G401.6 (cell line): Measurements from ENCODE around the gene OXA1L.
"Not testable (repeated sequence)": the region's sequence is repeated elsewhere in the genome, so short reads cannot be mapped to it uniquely, and the experiment has no call there.

ENCODE experiments used
- FAIRE-seq: peaks from 2 replicates; lab custom pipeline; 2012; peaks lifted over from hg19 to GRCh38; lab: Jason Lieb, UNC

The OXA1L gene

GRCh38 chr14:22766457-22767322 is at the start of gene OXA1L:
TSS of gene OXA1L (plus strand) at chr14:22766688. CDS start at chr14:22766702, 14 bp downstream.
- FAIRE-seq: peak; percentile 96

- FAIRE-seq: no peak
Measured at GRCh38 chr14:22718091-22718490, 48.4 kb upstream of the OXA1L start.

GRCh38 chr14:22721213-22721612 is 45.3 kb upstream of the OXA1L start:
- no peak for FAIRE-seq

- no peak for FAIRE-seq
Measured at GRCh38 chr14:22723815-22724214, 42.7 kb upstream of the OXA1L start.

- FAIRE-seq: not testable (repeated sequence)
Measured at GRCh38 chr14:22724847-22725246, 41.6 kb upstream of the OXA1L start.

GRCh38 chr14:22725374-22725773 is 41.1 kb upstream of the OXA1L start:
- not testable (repeated sequence) for FAIRE-seq

- no peak for FAIRE-seq
Measured at GRCh38 chr14:22726012-22726411, 40.5 kb upstream of the OXA1L start.

GRCh38 chr14:22732062-22732461 is 34.4 kb upstream of the OXA1L start:
- not testable (repeated sequence) for FAIRE-seq

GRCh38 chr14:22733829-22734228 is 32.7 kb upstream of the OXA1L start:
- FAIRE-seq: no peak

- FAIRE-seq: no peak
Measured at GRCh38 chr14:22735096-22735495, 31.4 kb upstream of the OXA1L start.

GRCh38 chr14:22736384-22736783 is 30.1 kb upstream of the OXA1L start:
- FAIRE-seq: not testable (repeated sequence)

GRCh38 chr14:22737052-22737451 is 29.4 kb upstream of the OXA1L start:
- no peak for FAIRE-seq

GRCh38 chr14:22739423-22739822 is 27.1 kb upstream of the OXA1L start:
- FAIRE-seq: no peak

GRCh38 chr14:22740020-22740419 is 26.5 kb upstream of the OXA1L start:
- no peak for FAIRE-seq

GRCh38 chr14:22747769-22748168 is 18.7 kb upstream of the OXA1L start:
- no peak for FAIRE-seq

- FAIRE-seq: no peak
Measured at GRCh38 chr14:22748206-22748605, 18.3 kb upstream of the OXA1L start.

- FAIRE-seq: no peak
Measured at GRCh38 chr14:22748631-22749068, 17.8 kb upstream of the OXA1L start.

GRCh38 chr14:22752422-22752821 is 14.1 kb upstream of the OXA1L start:
- FAIRE-seq: no peak

GRCh38 chr14:22753586-22753985 is 12.9 kb upstream of the OXA1L start:
- FAIRE-seq: no peak

- FAIRE-seq: not testable (repeated sequence)
Measured at GRCh38 chr14:22757972-22758650, 8.4 kb upstream of the OXA1L start.

GRCh38 chr14:22761734-22762133 is 4.8 kb upstream of the OXA1L start:
- FAIRE-seq: no peak

- no peak for FAIRE-seq
Measured at GRCh38 chr14:22764382-22764781, 2.1 kb upstream of the OXA1L start.

GRCh38 chr14:22767323-22767589 is 768 bp downstream of the OXA1L start:
- no peak for FAIRE-seq

- FAIRE-seq: no peak
Measured at GRCh38 chr14:22768947-22769346, 2.5 kb downstream of the OXA1L start.
